GM13977 (cell line): Measurements from ENCODE around the gene RANBP17.
"Not testable (repeated sequence)": the region's sequence is repeated elsewhere in the genome, so short reads cannot be mapped to it uniquely, and the experiment has no call there.

ENCODE experiments used
- DNase-seq: peaks from one replicate; pipeline ENCODE4 v3.0.0; 2012; ENCODE audit warnings: low spot score
- CTCF ChIP-seq: IDR thresholded peaks from 2 replicates; pipeline ENCODE4 v1.5.1; 2012; ENCODE audit warnings: mild to moderate bottlenecking, control low read depth; ENCODE audit not compliant: insufficient read depth; ENCODE audit errors: extremely low read depth, missing control alignments
- in situ Hi-C: fragments of 300-500 bp; cut with MboI; formaldehyde crosslinking; loops from one replicate; pipeline ENCODE4 v1.12.0; 2022; ENCODE audit warnings: low sequenced_read_pairs, low pct_unique_long_range_greater_than_20kb, mixed read lengths, inconsistent platforms; ENCODE audit not compliant: unreplicated experiment

The RANBP17 gene

GRCh38 chr5:170920196-170920595, 58.4 kb downstream of the RANBP17 start:
- no peak for DNase-seq
- in situ Hi-C loops, result no loop called here
- TF ChIP-seq CTCF, result no peak

- DNase-seq, in situ Hi-C loops: not testable (repeated sequence)
These were observed 60.5 kb downstream of the RANBP17 start for GRCh38 chr5:170922331-170922730.

- in situ Hi-C loops, result no loop called here
- no peak for TF ChIP-seq CTCF
- DNase-seq, result no peak
These were observed 62.2 kb downstream of the RANBP17 start for GRCh38 chr5:170923910-170924620.

GRCh38 chr5:170935534-170936218, 73.9 kb downstream of the RANBP17 start:
- in situ Hi-C loops, DNase-seq: not testable (repeated sequence)

- in situ Hi-C loops, result no loop called here
- no peak for TF ChIP-seq CTCF
- no peak for DNase-seq
These were observed 75.3 kb downstream of the RANBP17 start for GRCh38 chr5:170937072-170937471.

GRCh38 chr5:170937914-170938313, 76.1 kb downstream of the RANBP17 start:
- TF ChIP-seq CTCF, result no peak
- in situ Hi-C loops, result no loop called here
- DNase-seq, result no peak

- in situ Hi-C loops, result no loop called here
- TF ChIP-seq CTCF, result no peak
These were observed 77.4 kb downstream of the RANBP17 start for GRCh38 chr5:170939178-170939577.

More at GRCh38 chr5:170939178-170939577, 77.4 kb downstream of the RANBP17 start:
- DNase-seq, result no peak
